CD14-positive monocyte (primary cell): Measurements from ENCODE around the gene METTL4. TPM values are rescaled to one million over a fixed set of nuclear protein-coding genes. Genes with fewer than 3 reads are reported as not detected.

Experiments used
- DNase-seq, 3 donors: peaks; one replicate each; pipeline ENCODE4 v3.0.0-alpha.2; 2011 to 2022
- H2AFZ ChIP-seq: 2 replicates; pipeline ENCODE4 v1.6.0; 2012; ENCODE audit warnings: mild to moderate bottlenecking, low read depth, low read length, inconsistent platforms; ENCODE audit not compliant: insufficient read depth, poor library complexity, severe bottlenecking
- H3K27ac ChIP-seq, 2 donors: 1 replicate in 1 of 2; 2 replicates in 1 of 2; pipeline ENCODE4 v1.5.1; 2012 to 2013; ENCODE audit warnings: low read length in 2 of 2, control low read depth in 1 of 2, inconsistent platforms in 1 of 2, low read depth in 1 of 2, mild to moderate bottlenecking in 1 of 2
- H3K27me3 ChIP-seq, 2 donors: one replicate each; pipeline versions ENCODE4 v1.6.0 to v1.6.1; 2011 to 2013; ENCODE audit warnings: low read length in 2 of 2; ENCODE audit not compliant: control insufficient read depth in 2 of 2, insufficient read depth in 2 of 2
- H3K36me3 ChIP-seq, 2 donors: replicated peaks in 1 of 2; 1 replicate in 1 of 2; 2 replicates in 1 of 2; pipeline versions ENCODE4 v1.5.1 to v1.6.1; 2012 to 2013; ENCODE audit warnings: low read length in 2 of 2, control low read depth in 1 of 2, inconsistent platforms in 1 of 2, mild to moderate bottlenecking in 1 of 2; ENCODE audit not compliant: insufficient read depth in 2 of 2, control insufficient read depth in 1 of 2
- H3K4me1 ChIP-seq, 2 donors: 1 replicate in 1 of 2; 2 replicates in 1 of 2; pipeline versions ENCODE4 v1.5.1 to v1.6.1; 2012 to 2013; ENCODE audit warnings: low read length in 2 of 2, control low read depth in 1 of 2, inconsistent platforms in 1 of 2, mild to moderate bottlenecking in 1 of 2, moderate library complexity in 1 of 2; ENCODE audit not compliant: insufficient read depth in 2 of 2, control insufficient read depth in 1 of 2
- H3K4me2 ChIP-seq: replicated peaks from 2 replicates; pipeline ENCODE3; 2012; ENCODE audit warnings: low read length, moderate library complexity, mild to moderate bottlenecking; ENCODE audit not compliant: poor library complexity, severe bottlenecking; ENCODE audit errors: extremely low read depth
- H3K4me3 ChIP-seq, 3 experiments: fragments of 200-600 bp in 1 of 3; sonication (generic) in 1 of 3; replicated peaks in 1 of 3; 1 replicate in 2 of 3; 2 replicates in 1 of 3; pipeline ENCODE4 v1.5.1; 2011 to 2013; ENCODE audit warnings: low read length in 3 of 3, mild to moderate bottlenecking in 3 of 3, control low read depth in 2 of 3, low read depth in 2 of 3, inconsistent platforms in 1 of 3, moderate library complexity in 1 of 3
- H3K79me2 ChIP-seq: 2 replicates; pipeline ENCODE4 v1.6.0; 2012; ENCODE audit warnings: mild to moderate bottlenecking, control low read depth, inconsistent platforms, low read length, moderate library complexity; ENCODE audit not compliant: insufficient read depth
- H3K9ac ChIP-seq: 2 replicates; pipeline ENCODE4 v1.6.0; 2017; ENCODE audit warnings: low read length, mild to moderate bottlenecking; ENCODE audit not compliant: insufficient read depth, poor library complexity, severe bottlenecking
- H3K9me3 ChIP-seq, 2 donors: replicated peaks in 1 of 2; 1 replicate in 1 of 2; 2 replicates in 1 of 2; pipeline versions ENCODE4 v1.5.1 to v1.6.1; 2012 to 2013; ENCODE audit warnings: low read length in 2 of 2, control low read depth in 1 of 2; ENCODE audit not compliant: control insufficient read depth in 1 of 2, insufficient read depth in 1 of 2
- H4K20me1 ChIP-seq: 2 replicates; pipeline ENCODE4 v1.6.0; 2012; ENCODE audit warnings: mild to moderate bottlenecking, low read length, control low read depth, moderate library complexity; ENCODE audit not compliant: insufficient read depth
- H3K27ac Mint-ChIP-seq, 7 donors: one replicate each; pipeline ENCODE4 v1.8.0; 2020; ENCODE audit warnings: mild to moderate bottlenecking in 7 of 7, mixed read lengths in 7 of 7, moderate library complexity in 6 of 7, inconsistent platforms in 2 of 7
- H3K27me3 Mint-ChIP-seq, 3 donors: one replicate each; pipeline ENCODE4 v1.8.0; 2021 to 2022; ENCODE audit warnings: low read depth in 3 of 3, mild to moderate bottlenecking in 3 of 3, mixed read lengths in 3 of 3, moderate library complexity in 3 of 3, inconsistent platforms in 1 of 3
- H3K36me3 Mint-ChIP-seq, 2 donors: one replicate each; pipeline ENCODE4 v1.8.0; 2020; ENCODE audit warnings: mixed read lengths in 2 of 2, inconsistent platforms in 1 of 2, mild to moderate bottlenecking in 1 of 2
- H3K4me1 Mint-ChIP-seq: one replicate; pipeline ENCODE4 v1.8.0; 2020; ENCODE audit warnings: mild to moderate bottlenecking, mixed read lengths
- H3K4me3 Mint-ChIP-seq, 2 donors: one replicate each; pipeline ENCODE4 v1.8.0; 2020; ENCODE audit warnings: mild to moderate bottlenecking in 2 of 2, mixed read lengths in 2 of 2, moderate library complexity in 1 of 2
- H3K9me3 Mint-ChIP-seq, 7 donors: one replicate each; pipeline ENCODE4 v1.8.0; 2020 to 2022; ENCODE audit warnings: mixed read lengths in 7 of 7, mild to moderate bottlenecking in 6 of 7, moderate library complexity in 6 of 7, inconsistent platforms in 2 of 7
- CTCF ChIP-seq: fragments of 200-600 bp; IDR thresholded peaks from one replicate; pipeline ENCODE4 v1.8.0; 2022; ENCODE audit warnings: antibody characterized with exemption, mild to moderate bottlenecking
- WGBS: methylation state at CpG from one replicate; pipeline ENCODE4 v1.1.5; 2013; ENCODE audit warnings: missing lambda C conversion rate; ENCODE audit not compliant: insufficient coverage; 5-methylcytosine and 5-hydroxymethylcytosine counted together
- intact Hi-C, 2 donors: fragments of 100-400 bp; cut with micrococcal nuclease; formaldehyde crosslinking; loops; one replicate each; pipeline versions ENCODE4 v1.15.0 to v1.15.1; 2023
- polyA plus RNA-seq, 3 donors: library from polyadenylated mRNA; depleted of rRNA in 1 of 3; unstranded in 2 of 3; stranded (reverse) in 1 of 3; fragments of 300-500 nt in 2 of 3; fragments of >200 nt in 1 of 3; fragmentation: Illumina TruSeq in 2 of 3; gene quantifications; 1 replicate in 2 of 3; 2 replicates in 1 of 3; pipeline ENCODE4 v1.2.3, GENCODE V29; 2012 to 2021

Gene METTL4
- polyA plus RNA-seq, 3 donors: 3.0 to 4.1 (median 3.3) TPM

- WGBS: 100% methylated on average over 1 of the region's 2 CpGs
- H3K9ac ChIP-seq: no peak overlapping the region
- no peaks in the 10 kb centered on the region for H3K27me3 ChIP-seq
- no peaks in the 10 kb centered on the region for H3K9me3 ChIP-seq
- peaks cover 40 to 69% of the 10 kb centered on the region in 2 donors for H3K36me3 Mint-ChIP-seq
- no peak for TF ChIP-seq CTCF
- H3K4me3 ChIP-seq: no peak overlapping the region
- H3K27ac ChIP-seq: peak overlapping the region in 1 of 2 donors; percentile 10
- no peak for DNase-seq
- H4K20me1 ChIP-seq: no peaks in the 10 kb centered on the region
- H3K9me3 Mint-ChIP-seq: no peaks in the 10 kb centered on the region
- intact Hi-C loops: no loop called here
- H3K4me2 ChIP-seq: no peak overlapping the region
- peak overlapping the region in 1 of 7 donors; percentile 4 for H3K27ac Mint-ChIP-seq
- H3K27me3 Mint-ChIP-seq: no peaks in the 10 kb centered on the region
- H3K4me1 ChIP-seq: no peaks in the 10 kb centered on the region
- H3K4me3 Mint-ChIP-seq: no peak overlapping the region
- peaks cover 56 to 95% of the 10 kb centered on the region in 2 donors for H3K36me3 ChIP-seq
- peaks cover 8% of the 10 kb centered on the region for H3K79me2 ChIP-seq
- H3K4me1 Mint-ChIP-seq: no peaks in the 10 kb centered on the region
- H2AFZ ChIP-seq: no peak overlapping the region
These were observed 19.0 kb upstream of the METTL4 start for GRCh38 chr18:2590303-2590702.

DNA sequence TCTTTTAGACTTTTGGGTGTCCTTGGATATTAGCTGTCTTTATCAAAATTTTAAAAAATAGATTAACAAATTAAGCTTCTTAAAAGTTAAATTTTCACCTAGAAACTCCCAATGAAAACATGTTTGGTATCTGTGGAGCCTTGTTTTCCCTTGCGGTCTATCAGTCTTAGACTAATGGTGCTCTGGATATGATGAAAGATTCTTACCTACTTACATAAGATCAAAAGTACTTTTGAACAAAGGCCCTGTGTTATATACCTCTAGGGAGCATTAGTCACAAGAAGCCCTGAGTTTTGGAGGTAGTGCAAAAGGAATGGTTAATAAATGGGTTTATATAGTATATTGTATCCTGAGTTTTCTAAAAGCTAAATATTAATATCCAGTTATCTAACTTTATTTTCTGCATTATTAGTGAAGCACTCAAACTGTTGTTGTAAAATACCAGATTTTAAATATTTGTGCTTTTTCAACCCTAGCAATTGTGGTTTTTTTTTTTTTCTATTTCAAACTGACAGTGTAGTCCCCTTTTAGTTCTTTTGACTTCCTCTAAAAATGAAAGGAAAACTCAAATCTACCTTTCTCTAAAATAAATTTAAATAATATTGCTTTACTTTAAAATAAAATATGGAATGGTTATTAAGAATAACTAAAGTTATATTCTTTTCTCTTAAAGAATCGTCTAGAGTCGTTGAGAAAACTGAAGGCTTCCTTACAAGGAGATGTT lies 18.2 kb upstream of the METTL4 start:
- no peak for TF ChIP-seq CTCF
- H3K27ac Mint-ChIP-seq: no peak overlapping the region
- no CpG with 5 or more reads among the region's 3 CpGs for WGBS
- no peaks in the 10 kb centered on the region for H3K4me1 Mint-ChIP-seq
- peaks cover 38 to 64% of the 10 kb centered on the region in 2 donors for H3K36me3 Mint-ChIP-seq
- no peak for DNase-seq
- H3K4me1 ChIP-seq: no peaks in the 10 kb centered on the region
- no peaks in the 10 kb centered on the region for H3K27me3 ChIP-seq
- H3K36me3 ChIP-seq: peaks cover 57 to 96% of the 10 kb centered on the region in 2 donors
- H3K4me3 ChIP-seq: no peak overlapping the region
- no peaks in the 10 kb centered on the region for H3K9me3 ChIP-seq
- H3K9me3 Mint-ChIP-seq: no peaks in the 10 kb centered on the region
- no peaks in the 10 kb centered on the region for H3K27me3 Mint-ChIP-seq
- no peaks in the 10 kb centered on the region for H4K20me1 ChIP-seq
- H3K79me2 ChIP-seq: peaks cover 8% of the 10 kb centered on the region
- H3K9ac ChIP-seq: no peak overlapping the region
- no peak overlapping the region for H3K4me2 ChIP-seq
- H3K27ac ChIP-seq: peak overlapping the region in 1 of 2 donors; percentile 27
- H3K4me3 Mint-ChIP-seq: no peak overlapping the region
- no peak overlapping the region for H2AFZ ChIP-seq
- intact Hi-C loops: no loop called here
